ENCODE results near the gene MYD88. TPM values are rescaled to one million over a fixed set of nuclear protein-coding genes. Genes with fewer than 3 reads are reported as not detected.

MYD88 gene

Small RNA genes lying within 50 kb of the gene (small RNA-seq; reads per million reads assigned to genes)
- not detected for gene RF00019 (ENCODE audit: insufficient read depth)

Data from mesendoderm (in vitro differentiated cells).